ENCODE results near the gene DNAH11. TPM values are rescaled to one million over a fixed set of nuclear protein-coding genes. Genes with fewer than 3 reads are reported as not detected.
"Not testable (repeated sequence)": the region's sequence is repeated elsewhere in the genome, so short reads cannot be mapped to it uniquely, and the experiment has no call there.

DNAH11 gene
- total RNA-seq, 4 donors from 2014 or later: 0.20 to 2.5 (median 0.71) TPM

DNA sequence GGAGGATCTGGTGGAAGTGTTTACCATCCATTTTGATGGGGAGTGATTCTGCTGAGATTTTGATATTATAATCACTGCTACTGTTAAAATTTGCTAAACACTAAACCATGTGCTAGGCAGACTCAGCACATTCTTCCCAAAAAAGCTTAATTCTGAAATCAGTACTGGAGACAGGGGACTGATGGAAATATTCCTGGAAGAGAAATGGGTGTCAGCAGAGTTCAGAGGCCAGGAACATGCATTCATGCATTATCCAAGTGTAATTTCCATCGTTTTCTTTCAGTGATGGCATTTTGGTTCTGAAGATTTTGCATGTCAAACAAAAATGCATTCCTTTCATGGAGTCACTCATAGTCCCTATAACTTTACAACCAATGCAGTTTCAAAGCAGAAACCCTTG lies 323.9 kb downstream of the DNAH11 start:
- Histone ChIP-seq H3K27ac (no peak overlapping the region), H3K4me3 (no peak overlapping the region), H3K27me3 (no peaks in the 10 kb centered on the region), H3K4me1 (no peaks in the 10 kb centered on the region), H3K9me3 (no peaks in the 10 kb centered on the region), H3K36me3 (no peaks in the 10 kb centered on the region)
- TF ChIP-seq EP300 (IDR thresholded peaks at IDR 0.05) (no peak), CTCF (IDR thresholded peaks at IDR 0.05) (no peak), POLR2A (IDR thresholded peaks at IDR 0.05) (no peak)
- WGBS, 2 donors: 14 to 40% methylated on average over 1 of the region's 1 CpG
- no peak for DNase-seq (ENCODE audit: low spot score in 2 of 2)

DNA sequence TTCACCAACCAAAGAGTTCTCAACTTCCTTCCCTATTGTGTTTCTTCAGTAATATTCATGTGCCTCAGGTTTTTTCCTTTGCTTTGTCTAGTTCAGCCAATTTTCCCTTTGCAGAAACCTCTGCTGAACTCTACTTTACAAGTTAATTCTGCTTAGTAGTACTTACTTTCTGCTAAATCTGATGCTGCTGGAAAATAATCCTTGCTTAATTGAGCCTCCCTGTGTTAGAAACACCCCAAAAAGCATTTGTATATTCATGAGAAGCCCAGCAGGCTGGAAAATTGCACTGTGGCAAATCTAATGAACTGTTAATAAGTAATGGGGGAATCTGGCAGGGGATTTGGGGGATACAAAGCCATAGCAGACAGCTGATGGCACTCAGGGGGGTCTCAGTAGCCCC lies 324.4 kb downstream of the DNAH11 start:
- Histone ChIP-seq H3K4me3 (no peak overlapping the region), H3K9me3 (no peaks in the 10 kb centered on the region), H3K27me3 (no peaks in the 10 kb centered on the region), H3K27ac (no peak overlapping the region), H3K4me1 (no peaks in the 10 kb centered on the region), H3K36me3 (no peaks in the 10 kb centered on the region)
- DNase-seq (ENCODE audit: low spot score in 2 of 2): no peak
- TF ChIP-seq CTCF (IDR thresholded peaks at IDR 0.05) (no peak), EP300 (IDR thresholded peaks at IDR 0.05) (no peak), POLR2A (IDR thresholded peaks at IDR 0.05) (no peak)

GRCh38 chr7:21867816-21868575 lies 325.2 kb downstream of the DNAH11 start:
- Histone ChIP-seq H3K9me3 (no peaks in the 10 kb centered on the region), H3K27me3 (no peaks in the 10 kb centered on the region), H3K4me1 (no peaks in the 10 kb centered on the region), H3K27ac (no peak overlapping the region), H3K4me3 (no peak overlapping the region), H3K36me3 (no peaks in the 10 kb centered on the region)
- no peak for DNase-seq (ENCODE audit: low spot score in 2 of 2)
- WGBS, 2 donors: 46 to 59% methylated on average over 8 of the region's 8 CpGs
- no peak for TF ChIP-seq POLR2A (IDR thresholded peaks at IDR 0.05)

GRCh38 chr7:21868576-21868850 lies 325.7 kb downstream of the DNAH11 start:
- 31 to 35% methylated on average over 3 of the region's 3 CpGs for WGBS, 2 donors
- H3K4me1 ChIP-seq: no peaks in the 10 kb centered on the region

DNA sequence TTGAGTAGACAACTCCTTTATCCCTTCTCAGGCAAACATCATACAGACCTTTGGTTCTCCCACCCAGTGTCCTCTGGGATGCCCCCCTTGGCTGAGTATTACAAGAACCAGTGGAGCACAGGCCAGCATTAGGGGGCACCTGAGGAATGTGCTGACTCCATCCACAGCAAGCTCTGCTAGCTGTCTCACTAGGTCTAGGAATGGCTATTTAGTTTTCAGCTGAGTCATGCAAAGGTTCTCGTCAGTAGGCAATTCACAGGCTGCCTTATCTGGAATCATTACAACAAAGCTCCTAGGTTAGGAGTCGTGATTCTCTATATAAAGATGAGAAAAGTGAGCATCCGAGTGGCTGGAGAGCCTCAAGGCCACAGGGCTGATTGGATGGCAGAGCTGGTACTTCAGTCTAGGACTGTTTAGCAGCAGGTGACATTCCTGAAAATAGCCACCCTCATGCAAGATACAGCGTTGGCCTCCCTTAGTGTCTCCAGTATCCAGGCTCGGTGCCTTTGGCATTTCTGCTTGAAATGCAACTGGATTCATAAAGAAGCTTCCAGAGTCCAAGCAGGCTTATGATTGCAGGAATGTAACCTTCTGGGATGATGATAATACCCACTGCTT lies 327.1 kb downstream of the DNAH11 start:
- Histone ChIP-seq H3K27me3 (no peaks in the 10 kb centered on the region), H3K4me3 (no peak overlapping the region), H3K9me3 (no peaks in the 10 kb centered on the region), H3K27ac (no peak overlapping the region), H3K4me1 (no peaks in the 10 kb centered on the region), H3K36me3 (no peaks in the 10 kb centered on the region)
- DNase-seq (ENCODE audit: low spot score in 2 of 2): no peak
- TF ChIP-seq EP300 (IDR thresholded peaks at IDR 0.05) (no peak), CTCF (IDR thresholded peaks at IDR 0.05) (no peak), POLR2A (IDR thresholded peaks at IDR 0.05) (no peak)
- 52 to 59% methylated on average over 5 of the region's 5 CpGs for WGBS, 2 donors

More at GRCh38 chr7:21868576-21868850, 325.7 kb downstream of the DNAH11 start:
- no peak for DNase-seq (ENCODE audit: low spot score in 2 of 2)
- no peak for TF ChIP-seq POLR2A (IDR thresholded peaks at IDR 0.05)
- no peak overlapping the region for H3K4me3 ChIP-seq
- no peaks in the 10 kb centered on the region for H3K27me3 ChIP-seq
- H3K36me3 ChIP-seq: no peaks in the 10 kb centered on the region
- no peaks in the 10 kb centered on the region for H3K9me3 ChIP-seq
- no peak overlapping the region for H3K27ac ChIP-seq

DNA sequence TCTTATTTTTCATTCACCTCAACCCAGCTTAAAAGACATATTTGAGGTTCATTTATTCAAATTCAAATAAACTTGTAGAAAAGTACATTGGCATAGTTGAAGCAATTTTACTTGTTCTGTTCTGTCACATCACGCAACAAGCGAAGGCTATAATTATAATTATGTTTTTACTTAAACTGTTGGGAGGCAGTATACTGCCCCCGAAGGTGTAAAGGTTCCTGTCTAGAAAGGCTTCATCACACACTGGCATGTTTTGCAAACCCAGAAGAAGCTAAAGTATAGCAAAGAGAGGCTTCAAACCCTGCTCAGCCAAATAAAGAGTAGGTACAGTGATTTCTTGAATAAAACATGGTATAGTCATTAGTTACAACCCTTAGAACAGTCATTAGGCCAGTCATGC lies 340.2 kb downstream of the DNAH11 start:
- DNase-seq (ENCODE audit: low spot score in 2 of 2): no peak
- TF ChIP-seq EP300 (IDR thresholded peaks at IDR 0.05) (no peak), POLR2A (IDR thresholded peaks at IDR 0.05) (no peak), CTCF (IDR thresholded peaks at IDR 0.05) (no peak)
- Histone ChIP-seq H3K4me1 (no peaks in the 10 kb centered on the region), H3K9me3 (no peaks in the 10 kb centered on the region), H3K27ac (no peak overlapping the region), H3K27me3 (no peaks in the 10 kb centered on the region), H3K36me3 (no peaks in the 10 kb centered on the region), H3K4me3 (no peak overlapping the region)
- 94 to 95% methylated on average over 3 of the region's 3 CpGs for WGBS, 2 donors

- H3K4me1 ChIP-seq; H3K27me3 ChIP-seq; H3K9me3 ChIP-seq; H3K27ac ChIP-seq; H3K4me3 ChIP-seq; DNase-seq (ENCODE audit: low spot score in 2 of 2); H3K36me3 ChIP-seq: not testable (repeated sequence)
- 93 to 95% methylated on average over 2 of the region's 2 CpGs for WGBS, 2 donors
Measured at GRCh38 chr7:21883501-21883900, 340.7 kb downstream of the DNAH11 start.

All from tibial nerve (tissue), 4 donors.